PFSK-1 (cell line): ENCODE results near the gene DOCK9.

Experiments
- REST ChIP-seq, 2 experiments: IDR thresholded peaks; 2 replicates each; pipeline versions ENCODE4 v1.6.1 to v1.8.0; 2011 to 2012; ENCODE audit warnings: low read depth in 2 of 2, low read length in 2 of 2, control low read depth in 1 of 2, inconsistent platforms in 1 of 2, mild to moderate bottlenecking in 1 of 2, moderate library complexity in 1 of 2; ENCODE audit not compliant: insufficient read depth in 1 of 2
- TAF1 ChIP-seq: IDR thresholded peaks from 2 replicates; pipeline ENCODE4 v1.6.1; 2012; ENCODE audit warnings: low read length, control low read depth, borderline replicate concordance; ENCODE audit not compliant: insufficient read depth

DNA sequence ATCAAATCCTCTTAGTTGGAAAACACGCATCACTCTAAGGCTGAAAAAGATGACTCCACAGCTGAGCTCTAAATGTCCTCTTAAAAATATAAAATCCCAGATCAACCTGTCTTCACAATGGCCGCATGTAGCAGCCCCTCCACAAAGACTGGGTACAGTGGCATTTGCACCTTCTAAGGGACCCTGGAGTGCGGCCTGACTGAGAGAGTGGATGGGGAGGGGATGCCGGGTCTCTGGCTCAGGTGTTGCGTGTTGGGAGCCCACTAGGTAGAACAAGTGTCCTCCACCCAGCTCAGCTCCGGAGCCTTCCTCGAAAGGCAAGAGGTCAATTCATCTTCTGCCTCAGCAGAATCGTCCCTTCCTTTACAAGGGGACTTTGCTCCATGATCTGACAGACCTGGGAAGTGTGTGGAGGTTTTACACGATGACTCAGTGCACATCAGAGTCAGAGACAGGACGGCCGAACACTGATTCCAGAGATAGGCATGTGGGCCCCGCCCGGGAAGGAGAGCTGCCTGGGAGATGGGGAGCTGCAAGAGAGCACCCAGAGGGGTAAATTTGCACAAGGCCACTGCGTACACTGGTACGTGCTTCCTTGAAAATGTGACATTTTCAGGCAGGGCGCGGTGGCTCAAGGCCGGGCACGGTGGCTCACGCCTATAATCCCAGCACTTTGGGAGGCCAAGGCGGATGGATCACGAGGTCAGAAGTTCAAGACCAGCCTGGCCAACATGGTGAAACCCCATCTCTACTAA lies 201.8 kb downstream of the DOCK9 start:
- TF ChIP-seq TAF1, result no peak
- TF ChIP-seq REST (IDR thresholded peaks at IDR 0.05; ENCODE audit: insufficient read depth in 1 of 2, low read depth in 2 of 2, low read length in 2 of 2), result no peak
